HG02840 (cell line): ENCODE measurements around the gene CNN2.
A peak's percentile ranks its signal among the peaks of the same experiment; 100 is the strongest.

Experiments
- ATAC-seq: cut with Tn5 transposase; IDR thresholded peaks from one replicate; pipeline ENCODE4 v1.9.1; 2021; ENCODE audit warnings: mild to moderate bottlenecking, moderate library complexity, moderate number of reproducible peaks; ENCODE audit not compliant: unreplicated experiment, low FRiP score

The CNN2 gene

GRCh38 chr19:1074544-1075283 lies 48.3 kb downstream of the CNN2 start:
- no peak for ATAC-seq

GRCh38 chr19:1076046-1076386 lies 49.6 kb downstream of the CNN2 start:
- no peak for ATAC-seq

- peak; percentile 46 for ATAC-seq
These were observed 50.5 kb downstream of the CNN2 start for GRCh38 chr19:1076951-1077350.

GRCh38 chr19:1079566-1080111 lies 53.2 kb downstream of the CNN2 start:
- ATAC-seq: no peak

GRCh38 chr19:1080360-1081161 lies 54.2 kb downstream of the CNN2 start:
- ATAC-seq: no peak

GRCh38 chr19:1081301-1082164 lies 55.1 kb downstream of the CNN2 start:
- ATAC-seq: no peak

GRCh38 chr19:1082165-1082927 lies 55.9 kb downstream of the CNN2 start:
- no peak for ATAC-seq

- ATAC-seq: no peak
These were observed 56.8 kb downstream of the CNN2 start for GRCh38 chr19:1082928-1083816.

GRCh38 chr19:1084024-1084868 lies 57.8 kb downstream of the CNN2 start:
- ATAC-seq: no peak

GRCh38 chr19:1085053-1085658 lies 58.7 kb downstream of the CNN2 start:
- ATAC-seq: no peak

- no peak for ATAC-seq
These were observed 59.5 kb downstream of the CNN2 start for GRCh38 chr19:1085676-1086442.

GRCh38 chr19:1086613-1087012 lies 60.2 kb downstream of the CNN2 start:
- ATAC-seq: no peak

- ATAC-seq: no peak
These were observed 61.5 kb downstream of the CNN2 start for GRCh38 chr19:1087813-1088415.

GRCh38 chr19:1088416-1089010 lies 62.1 kb downstream of the CNN2 start:
- no peak for ATAC-seq
